SK-N-SH treated with all-trans-retinoic acid at 6 μM for 48 hours (cell line): ENCODE measurements around the gene ARF5.

Experiments
- ARNTL ChIP-seq: fragments of 450-650 bp; formaldehyde crosslinking; IDR thresholded peaks from 2 replicates; pipeline ENCODE4 v1.5.0; 2020; ENCODE audit warnings: low read depth, mild to moderate bottlenecking, moderate library complexity, borderline replicate concordance
- POU6F1 ChIP-seq: fragments of 250-450 bp; sonication (Bioruptor Pico); IDR thresholded peaks from 2 replicates; pipeline ENCODE4 v1.8.0; 2021; ENCODE audit warnings: low read depth, mild to moderate bottlenecking, moderate library complexity, borderline replicate concordance
- SNAI2 ChIP-seq: fragments of 250-450 bp; sonication (Bioruptor Pico); IDR thresholded peaks from 2 replicates; pipeline ENCODE4 v1.5.0; 2020; ENCODE audit warnings: mild to moderate bottlenecking, moderate library complexity
- ZFP3 ChIP-seq: fragments of 250-450 bp; sonication (Bioruptor Pico); IDR thresholded peaks from 2 replicates; pipeline ENCODE4 v1.5.0; 2020; ENCODE audit warnings: mild to moderate bottlenecking, moderate library complexity
- TF ChIP-seq, protein P1 (sequence below): fragments of 250-450 bp; sonication (Bioruptor Pico); IDR thresholded peaks from 2 replicates; pipeline ENCODE4 v1.5.1; 2021; ENCODE audit warnings: mild to moderate bottlenecking, moderate library complexity
- TF ChIP-seq, protein P2 (sequence below): fragments of 250-450 bp; sonication (Bioruptor Pico); IDR thresholded peaks from 2 replicates; pipeline ENCODE4 v1.8.0; 2020; ENCODE audit warnings: mild to moderate bottlenecking, moderate library complexity, borderline replicate concordance
- TF ChIP-seq, protein P3 (sequence below): fragments of 250-450 bp; sonication (Bioruptor Pico); IDR thresholded peaks from 2 replicates; pipeline ENCODE4 v1.5.0; 2020; ENCODE audit warnings: mild to moderate bottlenecking, moderate library complexity

- TF ChIP-seq, protein P1, sequence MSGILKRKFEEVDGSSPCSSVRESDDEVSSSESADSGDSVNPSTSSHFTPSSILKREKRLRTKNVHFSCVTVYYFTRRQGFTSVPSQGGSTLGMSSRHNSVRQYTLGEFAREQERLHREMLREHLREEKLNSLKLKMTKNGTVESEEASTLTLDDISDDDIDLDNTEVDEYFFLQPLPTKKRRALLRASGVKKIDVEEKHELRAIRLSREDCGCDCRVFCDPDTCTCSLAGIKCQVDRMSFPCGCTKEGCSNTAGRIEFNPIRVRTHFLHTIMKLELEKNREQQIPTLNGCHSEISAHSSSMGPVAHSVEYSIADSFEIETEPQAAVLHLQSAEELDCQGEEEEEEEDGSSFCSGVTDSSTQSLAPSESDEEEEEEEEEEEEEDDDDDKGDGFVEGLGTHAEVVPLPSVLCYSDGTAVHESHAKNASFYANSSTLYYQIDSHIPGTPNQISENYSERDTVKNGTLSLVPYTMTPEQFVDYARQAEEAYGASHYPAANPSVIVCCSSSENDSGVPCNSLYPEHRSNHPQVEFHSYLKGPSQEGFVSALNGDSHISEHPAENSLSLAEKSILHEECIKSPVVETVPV (CRISPR knock-in tag), result no peak
- TF ChIP-seq SNAI2 (CRISPR knock-in tag), result no peak
- TF ChIP-seq, protein P2, sequence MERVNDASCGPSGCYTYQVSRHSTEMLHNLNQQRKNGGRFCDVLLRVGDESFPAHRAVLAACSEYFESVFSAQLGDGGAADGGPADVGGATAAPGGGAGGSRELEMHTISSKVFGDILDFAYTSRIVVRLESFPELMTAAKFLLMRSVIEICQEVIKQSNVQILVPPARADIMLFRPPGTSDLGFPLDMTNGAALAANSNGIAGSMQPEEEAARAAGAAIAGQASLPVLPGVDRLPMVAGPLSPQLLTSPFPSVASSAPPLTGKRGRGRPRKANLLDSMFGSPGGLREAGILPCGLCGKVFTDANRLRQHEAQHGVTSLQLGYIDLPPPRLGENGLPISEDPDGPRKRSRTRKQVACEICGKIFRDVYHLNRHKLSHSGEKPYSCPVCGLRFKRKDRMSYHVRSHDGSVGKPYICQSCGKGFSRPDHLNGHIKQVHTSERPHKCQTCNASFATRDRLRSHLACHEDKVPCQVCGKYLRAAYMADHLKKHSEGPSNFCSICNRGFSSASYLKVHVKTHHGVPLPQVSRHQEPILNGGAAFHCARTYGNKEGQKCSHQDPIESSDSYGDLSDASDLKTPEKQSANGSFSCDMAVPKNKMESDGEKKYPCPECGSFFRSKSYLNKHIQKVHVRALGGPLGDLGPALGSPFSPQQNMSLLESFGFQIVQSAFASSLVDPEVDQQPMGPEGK (CRISPR knock-in tag), result no peak
- TF ChIP-seq, protein P3, sequence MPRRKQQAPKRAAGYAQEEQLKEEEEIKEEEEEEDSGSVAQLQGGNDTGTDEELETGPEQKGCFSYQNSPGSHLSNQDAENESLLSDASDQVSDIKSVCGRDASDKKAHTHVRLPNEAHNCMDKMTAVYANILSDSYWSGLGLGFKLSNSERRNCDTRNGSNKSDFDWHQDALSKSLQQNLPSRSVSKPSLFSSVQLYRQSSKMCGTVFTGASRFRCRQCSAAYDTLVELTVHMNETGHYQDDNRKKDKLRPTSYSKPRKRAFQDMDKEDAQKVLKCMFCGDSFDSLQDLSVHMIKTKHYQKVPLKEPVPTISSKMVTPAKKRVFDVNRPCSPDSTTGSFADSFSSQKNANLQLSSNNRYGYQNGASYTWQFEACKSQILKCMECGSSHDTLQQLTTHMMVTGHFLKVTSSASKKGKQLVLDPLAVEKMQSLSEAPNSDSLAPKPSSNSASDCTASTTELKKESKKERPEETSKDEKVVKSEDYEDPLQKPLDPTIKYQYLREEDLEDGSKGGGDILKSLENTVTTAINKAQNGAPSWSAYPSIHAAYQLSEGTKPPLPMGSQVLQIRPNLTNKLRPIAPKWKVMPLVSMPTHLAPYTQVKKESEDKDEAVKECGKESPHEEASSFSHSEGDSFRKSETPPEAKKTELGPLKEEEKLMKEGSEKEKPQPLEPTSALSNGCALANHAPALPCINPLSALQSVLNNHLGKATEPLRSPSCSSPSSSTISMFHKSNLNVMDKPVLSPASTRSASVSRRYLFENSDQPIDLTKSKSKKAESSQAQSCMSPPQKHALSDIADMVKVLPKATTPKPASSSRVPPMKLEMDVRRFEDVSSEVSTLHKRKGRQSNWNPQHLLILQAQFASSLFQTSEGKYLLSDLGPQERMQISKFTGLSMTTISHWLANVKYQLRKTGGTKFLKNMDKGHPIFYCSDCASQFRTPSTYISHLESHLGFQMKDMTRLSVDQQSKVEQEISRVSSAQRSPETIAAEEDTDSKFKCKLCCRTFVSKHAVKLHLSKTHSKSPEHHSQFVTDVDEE (CRISPR knock-in tag), result no peak
- no peak for TF ChIP-seq ZFP3
- no peak for TF ChIP-seq POU6F1 (CRISPR knock-in tag)
- no peak for TF ChIP-seq ARNTL (CRISPR knock-in tag)
These were observed 21.1 kb downstream of the ARF5 start for GRCh38 chr7:127609297-127609696.
